Subcutaneous adipose tissue (tissue), 4 donors: ENCODE measurements around the gene DLGAP4. TPM values are rescaled to one million over a fixed set of nuclear protein-coding genes. Genes with fewer than 3 reads are reported as not detected.

Source experiments
- CTCF ChIP-seq: fragments of 450-650 bp; IDR thresholded peaks from one replicate; pipeline ENCODE4 v1.5.1; 2016; ENCODE audit warnings: low read depth, mild to moderate bottlenecking, control low read depth, antibody characterized with exemption, moderate library complexity
- total RNA-seq, 4 donors: library from RNA; depleted of rRNA; stranded (reverse); fragments of >200 nt; gene quantifications; one replicate each; pipeline ENCODE4 v1.1.0, GENCODE V29; 2016

DLGAP4 gene
- total RNA-seq, 4 donors from 2014 or later: 25.8 to 47.4 (median 38.9) TPM

- TF ChIP-seq CTCF: no peak
These were observed 58.4 kb downstream of the DLGAP4 start for GRCh38 chr20:36364506-36364905.

GRCh38 chr20:36366623-36367369, 60.7 kb downstream of the DLGAP4 start:
- TF ChIP-seq CTCF: no peak

- no peak for TF ChIP-seq CTCF
These were observed 61.2 kb downstream of the DLGAP4 start for GRCh38 chr20:36367370-36367745.

GRCh38 chr20:36367907-36368799, 62.0 kb downstream of the DLGAP4 start:
- no peak for TF ChIP-seq CTCF

- no peak for TF ChIP-seq CTCF
These were observed 62.7 kb downstream of the DLGAP4 start for GRCh38 chr20:36368869-36369268.

GRCh38 chr20:36369739-36370138, 63.6 kb downstream of the DLGAP4 start:
- no peak for TF ChIP-seq CTCF

GRCh38 chr20:36370991-36371790, 65.1 kb downstream of the DLGAP4 start:
- no peak for TF ChIP-seq CTCF
